ENCODE data around the gene A4GALT.

The A4GALT gene

GRCh38 chr22:42764895-42765363, 44.3 kb upstream of the A4GALT start:
- TF ChIP-seq CREB5 (CRISPR knock-in tag; IDR thresholded peaks at IDR 0.05; ENCODE audit: low read depth): no peak
- TF ChIP-seq ZFP3 (CRISPR knock-in tag; IDR thresholded peaks at IDR 0.05): no peak
- TF ChIP-seq POU6F1 (CRISPR knock-in tag; IDR thresholded peaks at IDR 0.05; ENCODE audit: borderline replicate concordance, low read depth): no peak
- TF ChIP-seq PATZ1 (CRISPR knock-in tag; IDR thresholded peaks at IDR 0.05; ENCODE audit: borderline replicate concordance): no peak
- TF ChIP-seq GLIS3 (CRISPR knock-in tag; IDR thresholded peaks at IDR 0.05): no peak
- TF ChIP-seq CSRNP3 (CRISPR knock-in tag; IDR thresholded peaks at IDR 0.05): no peak
- no peak for TF ChIP-seq BACH2 (CRISPR knock-in tag; IDR thresholded peaks at IDR 0.05; ENCODE audit: borderline replicate concordance)
- no peak for TF ChIP-seq ZNF70 (CRISPR knock-in tag; IDR thresholded peaks at IDR 0.05)
- TF ChIP-seq ESRRG (CRISPR knock-in tag; IDR thresholded peaks at IDR 0.05): no peak
- no peak for TF ChIP-seq SNAI2 (CRISPR knock-in tag; IDR thresholded peaks at IDR 0.05)
- no peak for TF ChIP-seq PPARA (CRISPR knock-in tag; IDR thresholded peaks at IDR 0.05; ENCODE audit: borderline replicate concordance)
- TF ChIP-seq ARNTL (CRISPR knock-in tag; IDR thresholded peaks at IDR 0.05; ENCODE audit: borderline replicate concordance, low read depth): no peak
- TF ChIP-seq ZNF565 (CRISPR knock-in tag; conservative IDR thresholded peaks at IDR 0.05; ENCODE audit: low read depth): no peak
- TF ChIP-seq OSR1 (CRISPR knock-in tag; IDR thresholded peaks at IDR 0.05): no peak
- ATAC-seq: no peak

GRCh38 chr22:42763965-42764480, 43.4 kb upstream of the A4GALT start:
- no peak for ATAC-seq
- TF ChIP-seq RARB (CRISPR knock-in tag; IDR thresholded peaks at IDR 0.05) (no peak), ESRRG (CRISPR knock-in tag; IDR thresholded peaks at IDR 0.05) (no peak), CSRNP3 (CRISPR knock-in tag; IDR thresholded peaks at IDR 0.05) (no peak), PATZ1 (CRISPR knock-in tag; IDR thresholded peaks at IDR 0.05; ENCODE audit: borderline replicate concordance) (no peak), TCF4 (CRISPR knock-in tag; IDR thresholded peaks at IDR 0.05; ENCODE audit: borderline replicate concordance) (no peak), ARNTL (CRISPR knock-in tag; IDR thresholded peaks at IDR 0.05; ENCODE audit: borderline replicate concordance, low read depth) (no peak), ZC3H10 (CRISPR knock-in tag; IDR thresholded peaks at IDR 0.05) (no peak), ZFP30 (CRISPR knock-in tag; IDR thresholded peaks at IDR 0.05) (no peak), CSDC2 (CRISPR knock-in tag; IDR thresholded peaks at IDR 0.05) (no peak), ZNF70 (CRISPR knock-in tag; IDR thresholded peaks at IDR 0.05) (no peak), ZNF565 (CRISPR knock-in tag; conservative IDR thresholded peaks at IDR 0.05; ENCODE audit: low read depth) (no peak), ISL1 (CRISPR knock-in tag; IDR thresholded peaks at IDR 0.05) (no peak), POU6F1 (CRISPR knock-in tag; IDR thresholded peaks at IDR 0.05; ENCODE audit: borderline replicate concordance, low read depth) (no peak), TSHZ2 (CRISPR knock-in tag; IDR thresholded peaks at IDR 0.05) (no peak), BACH2 (CRISPR knock-in tag; IDR thresholded peaks at IDR 0.05; ENCODE audit: borderline replicate concordance) (no peak), ZNF8 (CRISPR knock-in tag; IDR thresholded peaks at IDR 0.05) (no peak), ZFP3 (CRISPR knock-in tag; IDR thresholded peaks at IDR 0.05) (no peak)

Data from SK-N-SH treated with all-trans-retinoic acid at 6 μM for 48 hours (cell line).